GM12878 (cell line): ENCODE measurements around the gene SLC6A12. TPM values are rescaled to one million over a fixed set of nuclear protein-coding genes. Genes with fewer than 3 reads are reported as not detected.

Experiments used
- ATAC-seq: fragments of 200-7000 bp; cut with Tn5 transposase; 3 replicates; pipeline ENCODE4 v1.9.1; 2020; ENCODE audit warnings: mild to moderate bottlenecking, moderate library complexity
- BruUV-seq: library from RNA; stranded (reverse); fragments of 400-500 nt; replicated peaks from 2 replicates; lab custom pipeline; 2021; lab: Mats Ljungman, UMichigan
- CTCF ChIA-PET: fragments of 300-600 bp; sonication (Branson Sonifier 250); formaldehyde crosslinking; extraction: SDS; loops from one replicate; lab custom pipeline; 2021; ENCODE audit warnings: inconsistent platforms; lab: Yijun Ruan, JAX
- POLR2A ChIA-PET: fragments of 350-600 bp; formaldehyde crosslinking; extraction: SDS; loops from one replicate; lab custom pipeline; 2021; ENCODE audit warnings: inconsistent platforms; lab: Charles Lee
- RAD21 ChIA-PET: fragments of 300-600 bp; sonication (Branson Sonifier 250); formaldehyde crosslinking; loops from one replicate; lab custom pipeline; 2023; ENCODE audit warnings: antibody characterized with exemption; ENCODE audit not compliant: unreplicated experiment; lab: Charles Lee
- SMC1A ChIA-PET: fragments of 300-600 bp; sonication (Branson Sonifier 250); formaldehyde crosslinking; loops from one replicate; lab custom pipeline; 2023; ENCODE audit not compliant: unreplicated experiment, uncharacterized antibody; lab: Charles Lee
- DNase-seq: peaks from one replicate; pipeline ENCODE4 v3.0.0-alpha.2; 2011; ENCODE audit warnings: low read depth, low spot score
- FAIRE-seq: peaks from 3 replicates; lab custom pipeline; 2011; peaks lifted over from hg19 to GRCh38; lab: Jason Lieb, UNC
- H2AFZ ChIP-seq: 2 replicates; pipeline ENCODE4 v1.6.0; 2011; ENCODE audit warnings: low read depth, low read length, control low read depth; ENCODE audit not compliant: control insufficient read depth
- H3K27ac ChIP-seq: 2 replicates; pipeline ENCODE4 v1.5.1; 2011; ENCODE audit warnings: control low read depth; ENCODE audit not compliant: control insufficient read depth, insufficient read depth
- H3K27me3 ChIP-seq, 2 experiments: replicated peaks in 1 of 2; 2 replicates each; pipeline versions ENCODE4 v1.6.0 to v1.6.1; 2011; ENCODE audit warnings: low read length in 1 of 2; ENCODE audit not compliant: control insufficient read depth in 2 of 2, insufficient read depth in 2 of 2
- H3K36me3 ChIP-seq, 2 experiments: 2 replicates each; pipeline ENCODE4 v1.5.1; 2011; ENCODE audit warnings: low read length in 1 of 2; ENCODE audit not compliant: control insufficient read depth in 2 of 2, insufficient read depth in 2 of 2
- H3K4me1 ChIP-seq: 2 replicates; pipeline ENCODE4 v1.6.1; 2011; ENCODE audit warnings: mild to moderate bottlenecking, low read length, moderate library complexity, mixed read lengths; ENCODE audit not compliant: control insufficient read depth, insufficient read depth
- H3K4me2 ChIP-seq: 2 replicates; pipeline ENCODE4 v1.6.0; 2011; ENCODE audit warnings: control low read depth; ENCODE audit not compliant: control insufficient read depth, insufficient read depth
- H3K4me3 ChIP-seq: fragments of 200-600 bp; sonication (generic); 2 replicates; pipeline ENCODE4 v1.5.1; 2016
- H3K79me2 ChIP-seq: 2 replicates; pipeline ENCODE4 v1.6.0; 2011; ENCODE audit warnings: low read length; ENCODE audit not compliant: control insufficient read depth, insufficient read depth
- H3K9ac ChIP-seq: 2 replicates; pipeline ENCODE4 v1.8.0; 2011; ENCODE audit warnings: low read length, control low read depth, mixed read lengths; ENCODE audit not compliant: control insufficient read depth, insufficient read depth
- H3K9me3 ChIP-seq: replicated peaks from 3 replicates; pipeline ENCODE4 v1.5.1; 2011; ENCODE audit warnings: mild to moderate bottlenecking, low read length; ENCODE audit not compliant: control insufficient read depth, insufficient read depth
- H4K20me1 ChIP-seq: 2 replicates; pipeline ENCODE4 v1.6.0; 2011; ENCODE audit not compliant: control insufficient read depth, insufficient read depth
- CREB1 ChIP-seq: IDR thresholded peaks from 2 replicates; pipeline ENCODE4 v1.6.1; 2012; ENCODE audit warnings: low read depth, mild to moderate bottlenecking, inconsistent platforms
- E4F1 ChIP-seq: fragments of 450-650 bp; IDR thresholded peaks from 2 replicates; pipeline ENCODE4 v1.6.1; 2018; ENCODE audit warnings: borderline replicate concordance, mild to moderate bottlenecking; ENCODE audit not compliant: partially characterized antibody
- ETV6 ChIP-seq, 2 experiments: fragments of 450-650 bp in 1 of 2; IDR thresholded peaks in 1 of 2; conservative IDR thresholded peaks in 1 of 2; 2 replicates each; pipeline ENCODE4 v1.6.1; 2014; ENCODE audit warnings: antibody characterized with exemption in 1 of 2, borderline replicate concordance in 1 of 2, low read depth in 1 of 2, mild to moderate bottlenecking in 1 of 2, moderate library complexity in 1 of 2
- FOXK2 ChIP-seq: fragments of 450-650 bp; IDR thresholded peaks from 2 replicates; pipeline ENCODE4 v1.6.1; 2017; ENCODE audit warnings: mild to moderate bottlenecking, moderate library complexity
- FOXM1 ChIP-seq: IDR thresholded peaks from 2 replicates; pipeline ENCODE4 v1.6.1; 2012; ENCODE audit warnings: low read depth, mild to moderate bottlenecking, inconsistent platforms, low read length, moderate library complexity
- IKZF1 ChIP-seq: fragments of 450-650 bp; conservative IDR thresholded peaks from 2 replicates; pipeline ENCODE4 v1.6.1; 2017; ENCODE audit warnings: antibody characterized with exemption, mild to moderate bottlenecking
- KAT2A ChIP-seq: conservative IDR thresholded peaks from 2 replicates; pipeline ENCODE4 v1.6.1; 2011; ENCODE audit warnings: low read depth, low read length; ENCODE audit not compliant: control insufficient read depth
- MXI1 ChIP-seq: fragments of 150-350 bp; IDR thresholded peaks from 2 replicates; pipeline ENCODE4 v1.6.1; 2011; ENCODE audit warnings: low read depth, mild to moderate bottlenecking, inconsistent platforms, low read length, improper control_type of control experiment
- RB1 ChIP-seq: fragments of 450-650 bp; formaldehyde crosslinking; IDR thresholded peaks from 2 replicates; pipeline ENCODE4 v1.6.1; 2017; ENCODE audit warnings: mild to moderate bottlenecking, borderline replicate concordance
- SRF ChIP-seq, 2 experiments: IDR thresholded peaks; 2 replicates each; pipeline ENCODE4 v1.6.1; 2011; ENCODE audit warnings: low read depth in 2 of 2, low read length in 2 of 2, mild to moderate bottlenecking in 1 of 2, moderate library complexity in 1 of 2
- SUZ12 ChIP-seq: fragments of 200-600 bp; sonication (generic); IDR thresholded peaks from one replicate; pipeline ENCODE4 v1.6.1; 2018; ENCODE audit warnings: antibody characterized with exemption, mild to moderate bottlenecking; ENCODE audit not compliant: unreplicated experiment
- TCF7 ChIP-seq: IDR thresholded peaks from 2 replicates; pipeline ENCODE4 v1.6.1; 2014; ENCODE audit warnings: antibody characterized with exemption, borderline replicate concordance
- ZBTB33 ChIP-seq: fragments of 450-650 bp; IDR thresholded peaks from 2 replicates; pipeline ENCODE4 v1.6.1; 2017; ENCODE audit warnings: mild to moderate bottlenecking
- WGBS: methylation state at CpG from one replicate; pipeline ENCODE4 v1.1.6; 2016; ENCODE audit warnings: low lambda C conversion rate; ENCODE audit not compliant: insufficient replicate concordance, insufficient coverage; ENCODE audit errors: missing lambda C conversion rate; 5-methylcytosine and 5-hydroxymethylcytosine counted together
- in situ Hi-C: fragments of 300-500 bp; cut with MboI; formaldehyde crosslinking; loops from 9 replicates; pipeline ENCODE4 v1.14.3; 2018; ENCODE audit warnings: mixed read lengths
- intact Hi-C: fragments of 100-400 bp; cut with micrococcal nuclease; formaldehyde crosslinking; loops from one replicate; pipeline ENCODE4 v1.14.2; 2022; ENCODE audit not compliant: unreplicated experiment
- polyA plus RNA-seq, 11 experiments: library from polyadenylated mRNA; depleted of rRNA in 4 of 11; unstranded in 6 of 11; stranded (reverse) in 5 of 11; fragments of >200 nt; fragmentation: Nextera tagmentation in 4 of 11; fragmentation: Illumina TruSeq in 1 of 11; extraction: Ambion mirVana in 4 of 11; extraction: Trizol in 1 of 11; gene quantifications; 1 replicate in 1 of 11; 2 replicates in 10 of 11; pipeline versions ENCODE4 v1.2.1 to v1.2.3, GENCODE V29; 2011 to 2016; ENCODE audit warnings: inconsistent platforms in 2 of 11, missing spikeins in 2 of 11, low read depth in 1 of 11
- total RNA-seq, 4 experiments: library from RNA; depleted of rRNA in 3 of 4; stranded (reverse); fragments of >200 nt in 3 of 4; fragmentation: Illumina TruSeq in 1 of 4; extraction: Trizol in 1 of 4; gene quantifications; 2 replicates each; pipeline versions ENCODE4 v1.2.1 to v1.2.3, GENCODE V29; 2013 to 2021
- TF ChIP-seq, protein P1 (sequence below): fragments of 450-650 bp; conservative IDR thresholded peaks from 2 replicates; pipeline ENCODE4 v1.6.1; 2017; ENCODE audit warnings: mild to moderate bottlenecking, moderate library complexity
- TF ChIP-seq, protein P2 (sequence below): IDR thresholded peaks from 2 replicates; pipeline ENCODE4 v1.6.1; 2012; ENCODE audit warnings: low read length, inconsistent platforms

The SLC6A12 gene
- total and polyA plus RNA-seq, 10 of the 15 experiments (the other 5 are each of a cell fraction or from before 2014, with no cell fraction given) = 0.06 to 0.11 (median 0.07) TPM; not detected in 7

GRCh38 chr12:208813-209212, 5.1 kb downstream of the SLC6A12 start (continued):
- TF ChIP-seq SUZ12 = no peak
- TF ChIP-seq, all 136 proteins: peak for 0

DNA sequence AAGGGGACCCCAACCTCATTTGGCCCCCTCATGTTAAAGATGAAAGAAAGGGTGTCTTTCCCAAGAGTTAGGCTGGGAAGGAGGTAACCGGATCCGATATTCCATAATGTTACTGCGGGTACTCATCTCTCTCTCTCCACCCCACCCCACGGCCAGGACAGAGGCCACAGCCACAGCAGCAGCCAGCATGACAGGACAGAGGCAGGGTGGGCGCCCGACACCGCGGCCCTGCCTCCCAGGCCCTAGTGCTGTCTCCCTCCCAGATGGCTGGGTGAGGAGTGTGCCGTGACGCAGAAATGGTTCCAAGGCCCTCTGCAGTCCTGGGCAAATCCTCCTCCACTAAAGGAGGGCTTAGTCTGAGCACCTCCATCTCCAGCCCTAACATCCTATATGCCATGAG, 6.2 kb downstream of the SLC6A12 start:
- ATAC-seq = no peak
- no TSS peak for BruUV-seq
- no peak for FAIRE-seq
- WGBS = 63% methylated on average over 10 of the region's 10 CpGs
- H3K4me3 ChIP-seq = no peak overlapping the region
- no peak overlapping the region for H2AFZ ChIP-seq
- RAD21 ChIA-PET = no interaction called here
- in situ Hi-C loops = no loop called here
- intact Hi-C loops = no loop called here
- POLR2A ChIA-PET = no interaction called here
- H3K9me3 ChIP-seq = no peaks in the 10 kb centered on the region
- H3K4me2 ChIP-seq = no peak overlapping the region
- H4K20me1 ChIP-seq = no peaks in the 10 kb centered on the region
- SMC1A ChIA-PET = no interaction called here
- peaks cover 6% of the 10 kb centered on the region for H3K4me1 ChIP-seq
- CTCF ChIA-PET = no interaction called here
- no peaks in the 10 kb centered on the region for H3K36me3 ChIP-seq
- no peaks in the 10 kb centered on the region for H3K79me2 ChIP-seq
- no peak for DNase-seq
- no peak overlapping the region for H3K27ac ChIP-seq
- H3K27me3 ChIP-seq = peaks cover 0 to 7% of the 10 kb centered on the region in 2 experiments; a peak in 2 of 4 replicates
- H3K9ac ChIP-seq = no peak overlapping the region
- TF ChIP-seq SRF (IDR thresholded peaks at IDR 0.05; ENCODE audit: low read depth in 2 of 2, low read length in 2 of 2) (no peak), IKZF1 (no peak), RB1 (no peak), MXI1 (no peak), FOXK2 (no peak), ZBTB33 (no peak), KAT2A (no peak), E4F1 (no peak), ETV6 (conservative IDR thresholded peaks at IDR 0.05 in 1 of 2, IDR thresholded peaks at IDR 0.05 in 1 of 2; ENCODE audit: borderline replicate concordance in 1 of 2, low read depth in 1 of 2) (no peak), TCF7 (no peak), FOXM1 (no peak), CREB1 (no peak)
- TF ChIP-seq, protein P1, sequence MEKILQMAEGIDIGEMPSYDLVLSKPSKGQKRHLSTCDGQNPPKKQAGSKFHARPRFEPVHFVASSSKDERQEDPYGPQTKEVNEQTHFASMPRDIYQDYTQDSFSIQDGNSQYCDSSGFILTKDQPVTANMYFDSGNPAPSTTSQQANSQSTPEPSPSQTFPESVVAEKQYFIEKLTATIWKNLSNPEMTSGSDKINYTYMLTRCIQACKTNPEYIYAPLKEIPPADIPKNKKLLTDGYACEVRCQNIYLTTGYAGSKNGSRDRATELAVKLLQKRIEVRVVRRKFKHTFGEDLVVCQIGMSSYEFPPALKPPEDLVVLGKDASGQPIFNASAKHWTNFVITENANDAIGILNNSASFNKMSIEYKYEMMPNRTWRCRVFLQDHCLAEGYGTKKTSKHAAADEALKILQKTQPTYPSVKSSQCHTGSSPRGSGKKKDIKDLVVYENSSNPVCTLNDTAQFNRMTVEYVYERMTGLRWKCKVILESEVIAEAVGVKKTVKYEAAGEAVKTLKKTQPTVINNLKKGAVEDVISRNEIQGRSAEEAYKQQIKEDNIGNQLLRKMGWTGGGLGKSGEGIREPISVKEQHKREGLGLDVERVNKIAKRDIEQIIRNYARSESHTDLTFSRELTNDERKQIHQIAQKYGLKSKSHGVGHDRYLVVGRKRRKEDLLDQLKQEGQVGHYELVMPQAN = no peak
- TF ChIP-seq, protein P2, sequence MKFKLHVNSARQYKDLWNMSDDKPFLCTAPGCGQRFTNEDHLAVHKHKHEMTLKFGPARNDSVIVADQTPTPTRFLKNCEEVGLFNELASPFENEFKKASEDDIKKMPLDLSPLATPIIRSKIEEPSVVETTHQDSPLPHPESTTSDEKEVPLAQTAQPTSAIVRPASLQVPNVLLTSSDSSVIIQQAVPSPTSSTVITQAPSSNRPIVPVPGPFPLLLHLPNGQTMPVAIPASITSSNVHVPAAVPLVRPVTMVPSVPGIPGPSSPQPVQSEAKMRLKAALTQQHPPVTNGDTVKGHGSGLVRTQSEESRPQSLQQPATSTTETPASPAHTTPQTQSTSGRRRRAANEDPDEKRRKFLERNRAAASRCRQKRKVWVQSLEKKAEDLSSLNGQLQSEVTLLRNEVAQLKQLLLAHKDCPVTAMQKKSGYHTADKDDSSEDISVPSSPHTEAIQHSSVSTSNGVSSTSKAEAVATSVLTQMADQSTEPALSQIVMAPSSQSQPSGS = no peak
